Astrocyte (in vitro differentiated cells and primary cell): ENCODE measurements around the gene CPSF6.

Experiments used
- EZH2 ChIP-seq: IDR thresholded peaks from 2 replicates; pipeline ENCODE4 v1.6.1; 2012; ENCODE audit warnings: mild to moderate bottlenecking, low read length, inconsistent platforms; ENCODE audit not compliant: insufficient read depth
- TF ChIP-seq, protein P1 (sequence below): IDR thresholded peaks from 2 replicates; pipeline ENCODE4 v1.5.1; 2011; ENCODE audit warnings: low read depth, mild to moderate bottlenecking, inconsistent platforms, low read length, moderate library complexity; ENCODE audit not compliant: insufficient read depth

- TF ChIP-seq, protein P1, sequence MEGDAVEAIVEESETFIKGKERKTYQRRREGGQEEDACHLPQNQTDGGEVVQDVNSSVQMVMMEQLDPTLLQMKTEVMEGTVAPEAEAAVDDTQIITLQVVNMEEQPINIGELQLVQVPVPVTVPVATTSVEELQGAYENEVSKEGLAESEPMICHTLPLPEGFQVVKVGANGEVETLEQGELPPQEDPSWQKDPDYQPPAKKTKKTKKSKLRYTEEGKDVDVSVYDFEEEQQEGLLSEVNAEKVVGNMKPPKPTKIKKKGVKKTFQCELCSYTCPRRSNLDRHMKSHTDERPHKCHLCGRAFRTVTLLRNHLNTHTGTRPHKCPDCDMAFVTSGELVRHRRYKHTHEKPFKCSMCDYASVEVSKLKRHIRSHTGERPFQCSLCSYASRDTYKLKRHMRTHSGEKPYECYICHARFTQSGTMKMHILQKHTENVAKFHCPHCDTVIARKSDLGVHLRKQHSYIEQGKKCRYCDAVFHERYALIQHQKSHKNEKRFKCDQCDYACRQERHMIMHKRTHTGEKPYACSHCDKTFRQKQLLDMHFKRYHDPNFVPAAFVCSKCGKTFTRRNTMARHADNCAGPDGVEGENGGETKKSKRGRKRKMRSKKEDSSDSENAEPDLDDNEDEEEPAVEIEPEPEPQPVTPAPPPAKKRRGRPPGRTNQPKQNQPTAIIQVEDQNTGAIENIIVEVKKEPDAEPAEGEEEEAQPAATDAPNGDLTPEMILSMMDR, result no peak
- TF ChIP-seq EZH2, result no peak
These were observed 73.8 kb downstream of the CPSF6 start for GRCh38 chr12:69313209-69313608.
